Activated T-helper 1 cell treated with Interleukin-2 at 50 U/mL for 16 hours (primary cell): Measurements from ENCODE around the gene GADD45B.
"Not testable (repeated sequence)": the region's sequence is repeated elsewhere in the genome, so short reads cannot be mapped to it uniquely, and the experiment has no call there.

ENCODE experiments used
- DNase-seq: peaks from one replicate; pipeline ENCODE4 v3.0.0-alpha.2; 2020; ENCODE audit warnings: low read depth

Gene GADD45B

GRCh38 chr19:2469102-2469914 lies 6.6 kb upstream of the GADD45B start:
- DNase-seq = no peak

DNA sequence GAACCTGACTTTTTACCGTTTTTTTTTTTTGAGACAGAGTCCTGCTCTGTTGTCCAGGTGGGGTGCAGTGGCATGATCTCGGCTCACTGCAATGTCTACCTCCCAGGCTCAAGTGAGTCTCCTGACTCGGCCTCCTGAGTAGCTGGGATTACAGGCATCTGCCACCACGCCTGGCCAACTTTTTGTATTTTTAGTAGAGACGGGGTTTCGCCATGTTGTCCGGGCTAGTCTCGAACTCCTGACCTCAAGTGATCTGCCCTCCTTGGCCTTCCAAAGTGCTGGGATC lies 6.1 kb upstream of the GADD45B start:
- DNase-seq = not testable (repeated sequence)

DNA sequence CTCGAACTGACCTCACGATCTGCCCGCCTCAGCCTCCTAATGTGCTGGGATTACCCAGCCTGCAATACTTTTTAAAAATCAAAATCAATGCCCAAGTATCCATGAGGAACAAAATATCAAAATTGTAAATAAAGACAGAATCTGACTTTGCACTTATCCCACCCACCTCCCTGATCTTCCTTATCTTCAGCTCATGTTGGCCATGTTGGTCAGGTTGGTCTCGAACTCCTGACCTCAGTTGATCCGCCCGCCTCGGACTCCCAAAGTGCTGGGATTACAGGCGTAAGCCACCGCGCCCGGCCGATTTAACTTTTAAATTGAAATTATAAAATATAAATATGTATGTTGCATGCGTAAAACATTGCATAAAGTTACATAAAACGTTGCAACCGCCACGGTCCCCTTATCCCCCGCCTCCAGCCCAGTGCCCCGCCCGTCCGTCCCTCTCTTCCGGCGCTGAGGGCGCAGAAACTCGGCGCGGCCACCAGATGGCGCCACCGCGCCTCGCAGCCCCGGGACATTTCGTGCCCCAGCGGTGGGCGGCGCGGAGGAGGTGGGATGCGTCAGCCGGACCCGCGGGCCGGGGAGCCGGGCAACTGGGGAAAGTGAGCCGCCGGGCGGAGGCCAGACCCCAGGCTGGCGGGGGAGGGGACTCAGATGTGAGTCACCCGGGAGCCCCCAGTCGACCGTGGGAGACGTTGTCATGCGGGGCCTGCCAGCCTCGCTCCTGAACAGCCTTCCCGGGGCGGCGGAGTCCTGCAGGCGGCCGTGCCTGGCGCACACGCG lies 1.5 kb upstream of the GADD45B start:
- peak; percentile 83 for DNase-seq

DNA sequence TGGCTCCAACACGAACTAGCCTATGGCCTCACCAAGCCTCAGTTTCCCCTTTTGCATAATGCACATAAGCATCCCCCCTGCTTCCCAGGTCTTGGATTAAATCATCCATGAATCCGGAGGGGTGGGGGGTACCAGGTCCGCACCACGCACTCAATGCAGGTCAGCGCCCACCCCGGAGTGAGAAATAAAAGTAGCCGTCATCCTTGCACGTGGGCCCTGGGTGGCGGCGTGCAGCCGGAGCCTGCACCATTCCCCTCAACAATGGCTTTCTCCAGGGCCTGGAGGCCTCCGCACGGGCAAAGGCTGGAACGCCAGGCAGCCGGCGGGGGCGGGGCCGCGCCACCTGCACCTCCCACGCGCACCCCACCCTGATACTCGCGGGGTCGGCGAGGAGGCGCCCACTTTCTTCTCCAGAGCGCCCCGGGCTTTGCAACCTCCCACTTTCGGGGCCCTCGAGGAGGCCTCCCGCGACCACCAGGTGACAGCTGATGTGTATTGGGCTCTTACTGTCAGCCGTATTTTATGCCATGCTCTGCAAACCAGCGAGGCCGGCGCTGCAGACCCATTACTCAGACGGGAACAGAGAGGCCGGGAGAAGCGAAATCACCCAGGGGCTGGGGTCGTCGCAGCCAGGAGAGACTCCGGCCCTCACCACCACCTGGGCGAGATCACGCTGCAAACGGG lies 767 bp upstream of the GADD45B start:
- peak; percentile 26 for DNase-seq

DNA sequence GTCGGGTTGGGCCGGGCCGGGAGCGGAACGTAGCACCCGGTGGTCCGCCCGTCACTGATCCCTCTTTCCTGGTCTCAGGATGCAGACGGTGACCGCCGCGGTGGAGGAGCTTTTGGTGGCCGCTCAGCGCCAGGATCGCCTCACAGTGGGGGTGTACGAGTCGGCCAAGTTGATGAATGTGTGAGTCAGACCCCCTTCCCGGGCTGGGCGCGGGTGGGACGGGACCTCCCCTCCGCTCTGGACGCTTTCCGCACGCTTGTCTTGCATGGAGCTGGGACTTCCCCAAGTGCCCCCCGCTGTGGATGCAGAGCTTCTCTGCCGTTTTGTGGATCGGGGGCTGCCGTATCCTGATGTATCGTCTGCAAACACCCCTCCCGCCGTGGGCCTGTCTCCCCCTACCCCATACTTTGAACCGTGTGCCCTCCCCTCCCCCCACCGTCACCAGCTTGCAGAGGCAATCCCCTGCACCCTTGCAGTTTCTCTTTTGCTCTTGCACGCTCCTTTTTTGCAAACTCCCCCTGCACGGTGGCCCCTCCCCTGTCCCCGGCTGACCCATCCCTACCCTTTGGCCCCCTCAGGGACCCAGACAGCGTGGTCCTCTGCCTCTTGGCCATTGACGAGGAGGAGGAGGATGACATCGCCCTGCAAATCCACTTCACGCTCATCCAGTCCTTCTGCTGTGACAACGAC lies 669 bp downstream of the GADD45B start:
- DNase-seq = peak; percentile 39

- no peak for DNase-seq
These were observed 1.3 kb downstream of the GADD45B start for GRCh38 chr19:2477141-2477710.

- no peak for DNase-seq
These were observed 1.8 kb downstream of the GADD45B start for GRCh38 chr19:2477732-2478191.

- peak; percentile 35 for DNase-seq
These were observed 2.4 kb downstream of the GADD45B start for GRCh38 chr19:2478278-2478755.

DNA sequence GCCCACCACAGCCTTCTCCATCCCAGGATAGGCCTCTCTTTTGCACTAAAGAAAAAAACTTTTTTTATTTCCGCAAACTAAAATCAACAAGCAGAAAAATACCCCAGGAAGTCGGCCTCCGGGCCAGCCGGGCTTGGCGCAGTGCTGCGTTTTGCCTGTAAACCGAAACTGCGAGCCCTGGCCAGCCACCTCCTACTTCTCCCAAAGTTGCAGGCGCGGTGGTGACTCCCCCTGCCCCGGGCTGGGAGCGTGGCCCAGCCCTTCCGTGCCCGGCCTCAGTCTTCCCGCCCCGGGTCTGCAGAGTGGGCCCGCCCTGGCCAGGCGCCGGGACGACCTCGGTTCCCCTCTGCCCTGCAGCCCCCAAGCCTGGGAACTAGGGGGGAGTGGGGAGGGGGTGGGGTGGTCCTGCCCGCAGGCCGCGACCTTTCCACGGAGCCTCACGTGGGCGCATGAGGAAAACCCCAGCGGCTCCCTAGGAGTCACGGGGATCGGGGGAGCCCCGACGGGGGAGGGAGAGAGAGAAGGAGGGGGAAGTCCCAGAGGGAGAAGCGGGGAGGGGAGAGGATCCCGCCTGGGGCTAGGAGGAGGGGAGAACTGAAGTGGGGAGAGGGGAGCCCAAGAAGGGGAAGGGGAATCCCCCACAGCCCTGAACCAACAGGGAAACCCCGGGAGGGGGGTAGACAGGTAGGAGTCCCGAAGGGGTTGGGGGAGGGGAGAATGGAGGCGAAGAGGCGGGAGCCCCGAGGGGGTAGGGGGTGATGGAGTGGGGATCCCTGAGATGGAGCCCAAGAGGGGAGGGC lies 3.0 kb downstream of the GADD45B start:
- peak; percentile 53 for DNase-seq

- DNase-seq = no peak
These were observed 3.7 kb downstream of the GADD45B start for GRCh38 chr19:2479556-2480194.

- no peak for DNase-seq
These were observed 5.5 kb downstream of the GADD45B start for GRCh38 chr19:2481466-2481865.

- no peak for DNase-seq
These were observed 6.6 kb downstream of the GADD45B start for GRCh38 chr19:2482354-2483038.

DNA sequence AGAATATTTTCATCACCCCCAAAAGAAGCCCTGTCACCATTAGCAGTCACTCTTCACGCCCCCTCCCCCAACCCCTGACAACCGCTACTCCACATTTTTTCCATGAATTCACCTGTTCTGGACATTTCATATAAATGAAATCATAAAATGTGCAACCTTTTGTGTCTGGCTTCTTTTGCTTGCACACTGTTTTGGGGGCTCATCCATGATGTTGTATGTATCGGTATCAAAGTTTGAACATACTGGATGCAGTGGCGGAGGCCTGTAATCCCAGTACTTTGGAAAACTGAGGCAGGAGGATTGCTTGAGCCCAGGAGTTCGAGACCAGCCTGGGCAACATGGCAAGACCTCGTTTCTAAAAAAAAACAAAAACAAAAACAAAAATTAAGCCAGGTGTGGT lies 7.2 kb downstream of the GADD45B start:
- DNase-seq = no peak

DNA sequence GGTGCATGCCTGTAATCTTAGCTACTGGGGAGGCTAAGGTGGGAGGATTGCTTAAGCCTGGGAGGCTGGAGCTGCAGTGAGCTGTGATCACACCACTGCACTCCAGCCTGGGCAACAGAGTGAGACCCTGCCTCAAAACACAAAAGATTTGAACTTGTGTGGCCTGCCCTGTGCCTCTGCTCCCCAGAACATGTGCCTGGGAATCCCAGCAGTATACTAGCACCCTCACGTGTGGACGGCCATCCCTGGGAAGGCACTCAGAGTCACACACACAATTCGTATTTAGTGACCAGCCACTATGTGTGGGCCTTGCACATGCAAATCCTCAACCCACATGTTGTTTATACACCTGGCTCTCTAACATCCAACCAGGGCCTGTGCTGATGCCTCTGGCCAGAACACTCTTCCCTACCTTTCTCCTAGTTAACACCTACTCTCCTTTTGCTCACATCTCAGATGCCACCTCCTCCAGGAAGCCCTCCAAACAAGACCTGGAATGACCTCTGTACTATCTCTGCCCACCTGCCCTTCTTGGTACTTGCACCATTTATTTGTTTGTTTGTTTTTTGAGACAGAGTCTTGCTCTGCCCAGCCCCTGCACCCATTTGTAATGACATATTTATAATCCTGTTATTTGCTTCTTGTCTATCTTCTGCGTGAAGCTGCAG lies 7.7 kb downstream of the GADD45B start:
- no peak for DNase-seq

GRCh38 chr19:2484178-2484937 lies 8.4 kb downstream of the GADD45B start:
- no peak for DNase-seq

DNA sequence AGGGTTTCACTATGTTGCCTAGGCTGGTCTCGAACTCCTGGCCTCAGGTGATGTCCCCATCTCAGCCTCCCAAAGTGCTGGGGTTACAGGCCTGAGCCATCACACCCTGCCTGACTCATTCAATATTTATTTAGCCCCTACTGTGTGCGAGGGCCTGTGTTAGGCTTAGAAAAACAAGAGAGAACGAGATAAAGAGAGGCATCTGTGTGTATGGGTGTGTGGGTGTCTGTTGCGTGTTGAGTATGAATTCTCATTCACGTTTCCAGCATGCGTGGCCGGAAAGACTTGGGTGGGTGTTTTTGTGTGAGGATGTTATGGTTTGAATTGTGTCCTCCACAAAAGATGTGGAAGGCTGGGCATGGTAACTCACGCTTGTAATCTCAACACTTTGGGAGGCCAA lies 9.5 kb downstream of the GADD45B start:
- DNase-seq = no peak

- no peak for DNase-seq
These were observed 11.2 kb downstream of the GADD45B start for GRCh38 chr19:2487090-2487489.

GRCh38 chr19:2487842-2488241 lies 11.9 kb downstream of the GADD45B start:
- no peak for DNase-seq
